HUES48 (cell line): ENCODE results near the gene ICA1L.
"Not testable (repeated sequence)": the region's sequence is repeated elsewhere in the genome, so short reads cannot be mapped to it uniquely, and the experiment has no call there.

Source experiments
- H3K27ac ChIP-seq: one replicate; pipeline ENCODE4 v1.7.0; 2013; ENCODE audit warnings: low read depth, low read length, inconsistent platforms
- H3K27me3 ChIP-seq: 2 replicates; pipeline ENCODE4 v1.6.1; 2013; ENCODE audit warnings: mild to moderate bottlenecking, low read length; ENCODE audit not compliant: control insufficient read depth, insufficient read depth
- H3K36me3 ChIP-seq: 2 replicates; pipeline ENCODE4 v1.6.1; 2013; ENCODE audit warnings: low read length; ENCODE audit not compliant: control insufficient read depth, insufficient read depth
- H3K4me1 ChIP-seq: 2 replicates; pipeline ENCODE4 v1.6.1; 2013; ENCODE audit warnings: mild to moderate bottlenecking, low read length; ENCODE audit not compliant: control insufficient read depth, insufficient read depth
- H3K4me3 ChIP-seq: 2 replicates; pipeline ENCODE4 v1.5.1; 2013; ENCODE audit warnings: mild to moderate bottlenecking, low read depth, low read length
- H3K9ac ChIP-seq: 2 replicates; pipeline ENCODE4 v1.6.1; 2013; ENCODE audit warnings: mild to moderate bottlenecking, low read depth, low read length, moderate library complexity
- H3K9me3 ChIP-seq: 2 replicates; pipeline ENCODE4 v1.6.1; 2013; ENCODE audit warnings: low read length; ENCODE audit not compliant: control insufficient read depth, insufficient read depth

The ICA1L gene

GRCh38 chr2:202885190-202885589, 13.6 kb upstream of the ICA1L start:
- Histone ChIP-seq H3K27me3 (no peaks in the 10 kb centered on the region), H3K36me3 (peaks cover 89% of the 10 kb centered on the region), H3K9me3 (no peaks in the 10 kb centered on the region), H3K27ac (no peak overlapping the region), H3K4me1 (no peaks in the 10 kb centered on the region), H3K9ac (no peak overlapping the region), H3K4me3 (no peak overlapping the region)

DNA sequence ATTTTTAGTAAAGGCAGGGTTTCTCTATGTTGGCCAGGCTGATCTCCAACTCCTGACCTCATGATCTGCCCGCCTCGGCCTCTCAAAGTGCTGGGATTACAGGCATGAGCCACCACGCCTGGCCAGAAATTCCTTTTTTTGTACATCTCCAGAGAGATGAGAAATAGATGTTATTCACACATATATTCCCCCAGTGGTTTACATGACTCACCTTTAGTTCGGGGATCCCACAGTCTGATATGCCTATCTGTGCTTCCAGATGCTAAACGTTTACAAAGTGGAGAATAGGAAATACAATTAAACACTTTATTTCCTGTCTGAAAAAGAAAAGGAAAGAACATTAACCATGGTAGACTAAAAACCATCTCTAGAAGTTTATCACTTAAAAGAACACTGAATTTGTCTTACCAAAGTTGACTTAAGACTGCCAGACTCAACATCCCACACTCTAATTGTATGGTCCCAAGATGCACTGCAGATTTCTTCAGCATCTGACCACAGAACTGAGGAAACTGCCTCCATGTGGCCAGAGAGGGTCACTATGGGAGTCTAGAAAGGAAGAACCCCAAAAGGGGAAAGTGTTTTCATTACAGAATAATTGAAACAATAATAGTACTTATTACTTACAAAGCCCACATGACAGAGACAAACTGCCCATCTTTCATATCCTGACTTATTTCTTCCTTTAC, 12.6 kb upstream of the ICA1L start:
- Histone ChIP-seq H3K27me3 (no peaks in the 10 kb centered on the region), H3K9ac (no peak overlapping the region), H3K4me3 (no peak overlapping the region), H3K9me3 (no peaks in the 10 kb centered on the region), H3K36me3 (peaks cover 86% of the 10 kb centered on the region), H3K4me1 (no peaks in the 10 kb centered on the region), H3K27ac (no peak overlapping the region)

DNA sequence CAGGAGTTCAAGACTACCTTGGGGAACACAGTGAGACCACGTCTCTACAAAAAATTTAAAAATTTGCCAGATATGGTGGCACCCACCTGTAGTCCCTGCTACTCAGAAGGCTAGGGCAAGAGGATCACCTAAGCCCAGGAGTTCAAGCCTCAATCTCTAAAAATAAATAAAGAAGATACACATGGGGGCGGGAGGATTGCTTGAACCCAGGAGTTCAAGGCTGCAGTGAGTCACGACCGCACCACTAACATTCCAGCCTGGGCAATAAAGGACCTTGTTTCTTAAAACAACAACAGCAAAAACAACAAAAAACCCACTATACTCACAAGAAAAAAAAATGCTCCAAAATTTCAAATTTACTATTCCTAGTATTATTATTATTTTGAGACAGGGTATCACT, 10.0 kb upstream of the ICA1L start:
- no peaks in the 10 kb centered on the region for H3K27me3 ChIP-seq
- no peaks in the 10 kb centered on the region for H3K4me1 ChIP-seq
- peaks cover 80% of the 10 kb centered on the region for H3K36me3 ChIP-seq
- H3K4me3 ChIP-seq: no peak overlapping the region
- H3K9ac ChIP-seq: no peak overlapping the region
- H3K9me3 ChIP-seq: no peaks in the 10 kb centered on the region
- no peak overlapping the region for H3K27ac ChIP-seq

GRCh38 chr2:202877699-202878098, 6.1 kb upstream of the ICA1L start:
- H3K27ac ChIP-seq: no peak overlapping the region
- no peak overlapping the region for H3K4me3 ChIP-seq
- H3K9me3 ChIP-seq: no peaks in the 10 kb centered on the region
- no peaks in the 10 kb centered on the region for H3K4me1 ChIP-seq
- H3K9ac ChIP-seq: no peak overlapping the region
- no peaks in the 10 kb centered on the region for H3K27me3 ChIP-seq
- peaks cover 45% of the 10 kb centered on the region for H3K36me3 ChIP-seq

GRCh38 chr2:202870431-202871299, 901 bp downstream of the ICA1L start:
- H3K27me3 ChIP-seq: no peaks in the 10 kb centered on the region
- peak overlapping the region; percentile 75 for H3K27ac ChIP-seq
- no peaks in the 10 kb centered on the region for H3K4me1 ChIP-seq
- H3K36me3 ChIP-seq: no peaks in the 10 kb centered on the region
- no peaks in the 10 kb centered on the region for H3K9me3 ChIP-seq
- H3K9ac ChIP-seq: peak overlapping the region; percentile 70
- H3K4me3 ChIP-seq: peak overlapping the region; percentile 61

GRCh38 chr2:202861987-202862386, 9.6 kb downstream of the ICA1L start:
- H3K27me3 ChIP-seq: no peaks in the 10 kb centered on the region
- no peak overlapping the region for H3K27ac ChIP-seq
- no peak overlapping the region for H3K4me3 ChIP-seq
- no peaks in the 10 kb centered on the region for H3K4me1 ChIP-seq
- H3K9ac ChIP-seq: no peak overlapping the region
- no peaks in the 10 kb centered on the region for H3K36me3 ChIP-seq
- no peaks in the 10 kb centered on the region for H3K9me3 ChIP-seq

DNA sequence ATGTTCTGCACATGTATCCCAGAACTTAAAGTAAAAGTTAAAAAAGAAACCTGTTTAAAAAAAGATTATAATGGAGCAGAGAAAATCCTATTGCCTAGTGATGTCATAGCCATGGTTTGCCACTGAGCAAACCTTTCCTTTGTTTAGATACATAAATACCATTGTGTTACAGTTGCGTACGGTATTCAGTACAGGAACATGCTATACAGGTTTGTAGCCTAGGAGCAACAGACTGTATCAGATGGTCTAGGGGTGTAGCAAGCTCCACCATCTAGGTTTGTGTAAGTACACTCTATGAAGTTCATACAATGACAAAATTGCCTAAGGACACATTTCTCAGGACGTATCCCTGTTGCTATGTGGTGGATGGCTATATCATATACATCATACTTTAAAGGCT, 13.0 kb downstream of the ICA1L start:
- no peak overlapping the region for H3K4me3 ChIP-seq
- no peaks in the 10 kb centered on the region for H3K27me3 ChIP-seq
- no peaks in the 10 kb centered on the region for H3K9me3 ChIP-seq
- H3K27ac ChIP-seq: no peak overlapping the region
- H3K9ac ChIP-seq: no peak overlapping the region
- no peaks in the 10 kb centered on the region for H3K4me1 ChIP-seq
- no peaks in the 10 kb centered on the region for H3K36me3 ChIP-seq

GRCh38 chr2:202849343-202849742, 22.2 kb downstream of the ICA1L start:
- not testable (repeated sequence) for H3K27me3 ChIP-seq, H3K9ac ChIP-seq, H3K27ac ChIP-seq, H3K36me3 ChIP-seq, H3K9me3 ChIP-seq, H3K4me1 ChIP-seq, H3K4me3 ChIP-seq

- no peaks in the 10 kb centered on the region for H3K9me3 ChIP-seq
- no peaks in the 10 kb centered on the region for H3K4me1 ChIP-seq
- no peaks in the 10 kb centered on the region for H3K27me3 ChIP-seq
- H3K9ac ChIP-seq: no peak overlapping the region
- no peaks in the 10 kb centered on the region for H3K36me3 ChIP-seq
- no peak overlapping the region for H3K4me3 ChIP-seq
- no peak overlapping the region for H3K27ac ChIP-seq
Observed at GRCh38 chr2:202848813-202849212, 22.8 kb downstream of the ICA1L start.

- H3K9ac ChIP-seq: no peak overlapping the region
- no peaks in the 10 kb centered on the region for H3K36me3 ChIP-seq
- no peaks in the 10 kb centered on the region for H3K9me3 ChIP-seq
- no peak overlapping the region for H3K27ac ChIP-seq
- no peaks in the 10 kb centered on the region for H3K4me1 ChIP-seq
- no peak overlapping the region for H3K4me3 ChIP-seq
- no peaks in the 10 kb centered on the region for H3K27me3 ChIP-seq
Observed at GRCh38 chr2:202847693-202848524, 23.7 kb downstream of the ICA1L start.

- H3K9ac ChIP-seq: no peak overlapping the region
Observed at GRCh38 chr2:202844656-202845055, 26.9 kb downstream of the ICA1L start.

More at GRCh38 chr2:202844656-202845055, 26.9 kb downstream of the ICA1L start:
- Histone ChIP-seq H3K4me3 (no peak overlapping the region), H3K9me3 (no peaks in the 10 kb centered on the region), H3K27me3 (no peaks in the 10 kb centered on the region), H3K27ac (no peak overlapping the region), H3K36me3 (no peaks in the 10 kb centered on the region), H3K4me1 (no peaks in the 10 kb centered on the region)
